Measurements from ENCODE around the gene LRPAP1.

The LRPAP1 gene

DNA sequence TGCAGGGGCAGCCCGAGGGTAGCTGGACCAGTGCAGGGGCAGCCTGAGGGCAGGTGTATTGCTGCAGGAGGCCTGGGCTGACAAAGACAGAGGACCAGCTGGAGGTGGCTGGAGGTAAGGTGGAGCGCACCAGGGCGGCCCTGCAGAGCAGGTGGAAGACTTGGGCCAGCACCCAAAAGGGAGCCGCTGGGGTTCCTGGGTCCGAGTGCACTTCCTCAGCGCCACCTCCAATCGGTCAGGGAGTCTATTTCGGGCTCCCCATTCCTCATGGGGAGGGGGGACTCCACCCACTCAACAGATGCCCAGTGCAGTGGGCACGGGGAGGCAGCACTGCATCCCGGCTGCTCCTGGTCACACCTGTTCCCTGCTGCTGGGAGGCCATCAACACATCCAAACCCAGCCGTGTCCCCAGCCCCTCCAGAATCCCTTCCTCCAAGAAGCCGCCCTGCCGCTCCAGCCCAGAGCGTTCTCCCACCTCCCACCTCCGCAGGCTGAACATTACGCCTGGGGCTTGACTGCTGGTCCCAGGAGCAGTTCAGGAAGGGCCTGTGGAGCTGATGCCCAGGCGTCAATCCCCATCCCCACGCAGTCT lies 1.5 kb downstream of the LRPAP1 start:
- no peak for ATAC-seq
- TF ChIP-seq, protein P1, sequence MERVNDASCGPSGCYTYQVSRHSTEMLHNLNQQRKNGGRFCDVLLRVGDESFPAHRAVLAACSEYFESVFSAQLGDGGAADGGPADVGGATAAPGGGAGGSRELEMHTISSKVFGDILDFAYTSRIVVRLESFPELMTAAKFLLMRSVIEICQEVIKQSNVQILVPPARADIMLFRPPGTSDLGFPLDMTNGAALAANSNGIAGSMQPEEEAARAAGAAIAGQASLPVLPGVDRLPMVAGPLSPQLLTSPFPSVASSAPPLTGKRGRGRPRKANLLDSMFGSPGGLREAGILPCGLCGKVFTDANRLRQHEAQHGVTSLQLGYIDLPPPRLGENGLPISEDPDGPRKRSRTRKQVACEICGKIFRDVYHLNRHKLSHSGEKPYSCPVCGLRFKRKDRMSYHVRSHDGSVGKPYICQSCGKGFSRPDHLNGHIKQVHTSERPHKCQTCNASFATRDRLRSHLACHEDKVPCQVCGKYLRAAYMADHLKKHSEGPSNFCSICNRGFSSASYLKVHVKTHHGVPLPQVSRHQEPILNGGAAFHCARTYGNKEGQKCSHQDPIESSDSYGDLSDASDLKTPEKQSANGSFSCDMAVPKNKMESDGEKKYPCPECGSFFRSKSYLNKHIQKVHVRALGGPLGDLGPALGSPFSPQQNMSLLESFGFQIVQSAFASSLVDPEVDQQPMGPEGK (CRISPR knock-in tag; IDR thresholded peaks at IDR 0.05; ENCODE audit: borderline replicate concordance), result no peak

DNA sequence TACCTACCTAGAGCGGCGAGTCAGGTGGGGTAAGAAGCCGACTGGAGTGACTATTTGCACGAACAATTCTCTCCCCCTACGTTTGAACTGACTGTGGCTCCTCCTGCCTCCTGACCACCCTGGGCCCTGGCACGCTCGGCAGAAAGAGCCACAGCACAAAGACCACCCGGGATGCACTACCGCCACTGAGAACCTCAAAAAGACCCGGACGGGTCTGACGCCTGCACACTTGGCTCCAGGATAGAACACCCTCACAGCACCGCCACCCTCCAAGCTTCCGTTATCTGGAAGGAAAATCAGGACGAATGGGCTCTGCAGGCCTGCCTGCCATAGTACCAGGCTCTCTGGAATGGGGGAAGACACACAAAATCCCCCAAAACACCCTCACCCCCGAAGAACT lies 2.2 kb downstream of the LRPAP1 start:
- no peak for TF ChIP-seq ZFP3 (CRISPR knock-in tag; IDR thresholded peaks at IDR 0.05)
- TF ChIP-seq, protein P2, sequence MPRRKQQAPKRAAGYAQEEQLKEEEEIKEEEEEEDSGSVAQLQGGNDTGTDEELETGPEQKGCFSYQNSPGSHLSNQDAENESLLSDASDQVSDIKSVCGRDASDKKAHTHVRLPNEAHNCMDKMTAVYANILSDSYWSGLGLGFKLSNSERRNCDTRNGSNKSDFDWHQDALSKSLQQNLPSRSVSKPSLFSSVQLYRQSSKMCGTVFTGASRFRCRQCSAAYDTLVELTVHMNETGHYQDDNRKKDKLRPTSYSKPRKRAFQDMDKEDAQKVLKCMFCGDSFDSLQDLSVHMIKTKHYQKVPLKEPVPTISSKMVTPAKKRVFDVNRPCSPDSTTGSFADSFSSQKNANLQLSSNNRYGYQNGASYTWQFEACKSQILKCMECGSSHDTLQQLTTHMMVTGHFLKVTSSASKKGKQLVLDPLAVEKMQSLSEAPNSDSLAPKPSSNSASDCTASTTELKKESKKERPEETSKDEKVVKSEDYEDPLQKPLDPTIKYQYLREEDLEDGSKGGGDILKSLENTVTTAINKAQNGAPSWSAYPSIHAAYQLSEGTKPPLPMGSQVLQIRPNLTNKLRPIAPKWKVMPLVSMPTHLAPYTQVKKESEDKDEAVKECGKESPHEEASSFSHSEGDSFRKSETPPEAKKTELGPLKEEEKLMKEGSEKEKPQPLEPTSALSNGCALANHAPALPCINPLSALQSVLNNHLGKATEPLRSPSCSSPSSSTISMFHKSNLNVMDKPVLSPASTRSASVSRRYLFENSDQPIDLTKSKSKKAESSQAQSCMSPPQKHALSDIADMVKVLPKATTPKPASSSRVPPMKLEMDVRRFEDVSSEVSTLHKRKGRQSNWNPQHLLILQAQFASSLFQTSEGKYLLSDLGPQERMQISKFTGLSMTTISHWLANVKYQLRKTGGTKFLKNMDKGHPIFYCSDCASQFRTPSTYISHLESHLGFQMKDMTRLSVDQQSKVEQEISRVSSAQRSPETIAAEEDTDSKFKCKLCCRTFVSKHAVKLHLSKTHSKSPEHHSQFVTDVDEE (CRISPR knock-in tag; IDR thresholded peaks at IDR 0.05), result no peak
- TF ChIP-seq BACH2 (CRISPR knock-in tag; IDR thresholded peaks at IDR 0.05; ENCODE audit: borderline replicate concordance), result no peak
- no peak for TF ChIP-seq ZC3H10 (CRISPR knock-in tag; IDR thresholded peaks at IDR 0.05)
- no peak for TF ChIP-seq CSDC2 (CRISPR knock-in tag; IDR thresholded peaks at IDR 0.05)
- TF ChIP-seq TCF4 (CRISPR knock-in tag; IDR thresholded peaks at IDR 0.05; ENCODE audit: borderline replicate concordance), result no peak
- TF ChIP-seq ZNF565 (CRISPR knock-in tag; conservative IDR thresholded peaks at IDR 0.05; ENCODE audit: low read depth), result no peak
- no peak for TF ChIP-seq OSR1 (CRISPR knock-in tag; IDR thresholded peaks at IDR 0.05)
- no peak for TF ChIP-seq PPARA (CRISPR knock-in tag; IDR thresholded peaks at IDR 0.05; ENCODE audit: borderline replicate concordance)
- TF ChIP-seq GLIS3 (CRISPR knock-in tag; IDR thresholded peaks at IDR 0.05), result no peak
- TF ChIP-seq, protein P3, sequence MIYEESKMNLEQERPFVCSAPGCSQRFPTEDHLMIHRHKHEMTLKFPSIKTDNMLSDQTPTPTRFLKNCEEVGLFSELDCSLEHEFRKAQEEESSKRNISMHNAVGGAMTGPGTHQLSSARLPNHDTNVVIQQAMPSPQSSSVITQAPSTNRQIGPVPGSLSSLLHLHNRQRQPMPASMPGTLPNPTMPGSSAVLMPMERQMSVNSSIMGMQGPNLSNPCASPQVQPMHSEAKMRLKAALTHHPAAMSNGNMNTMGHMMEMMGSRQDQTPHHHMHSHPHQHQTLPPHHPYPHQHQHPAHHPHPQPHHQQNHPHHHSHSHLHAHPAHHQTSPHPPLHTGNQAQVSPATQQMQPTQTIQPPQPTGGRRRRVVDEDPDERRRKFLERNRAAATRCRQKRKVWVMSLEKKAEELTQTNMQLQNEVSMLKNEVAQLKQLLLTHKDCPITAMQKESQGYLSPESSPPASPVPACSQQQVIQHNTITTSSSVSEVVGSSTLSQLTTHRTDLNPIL (CRISPR knock-in tag; IDR thresholded peaks at IDR 0.05; ENCODE audit: low read depth), result no peak
- TF ChIP-seq ESRRG (CRISPR knock-in tag; IDR thresholded peaks at IDR 0.05), result no peak
- TF ChIP-seq, protein P4, sequence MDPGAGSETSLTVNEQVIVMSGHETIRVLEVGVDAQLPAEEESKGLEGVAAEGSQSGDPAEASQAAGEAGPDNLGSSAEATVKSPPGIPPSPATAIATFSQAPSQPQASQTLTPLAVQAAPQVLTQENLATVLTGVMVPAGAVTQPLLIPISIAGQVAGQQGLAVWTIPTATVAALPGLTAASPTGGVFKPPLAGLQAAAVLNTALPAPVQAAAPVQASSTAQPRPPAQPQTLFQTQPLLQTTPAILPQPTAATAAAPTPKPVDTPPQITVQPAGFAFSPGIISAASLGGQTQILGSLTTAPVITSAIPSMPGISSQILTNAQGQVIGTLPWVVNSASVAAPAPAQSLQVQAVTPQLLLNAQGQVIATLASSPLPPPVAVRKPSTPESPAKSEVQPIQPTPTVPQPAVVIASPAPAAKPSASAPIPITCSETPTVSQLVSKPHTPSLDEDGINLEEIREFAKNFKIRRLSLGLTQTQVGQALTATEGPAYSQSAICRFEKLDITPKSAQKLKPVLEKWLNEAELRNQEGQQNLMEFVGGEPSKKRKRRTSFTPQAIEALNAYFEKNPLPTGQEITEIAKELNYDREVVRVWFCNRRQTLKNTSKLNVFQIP (CRISPR knock-in tag; IDR thresholded peaks at IDR 0.05; ENCODE audit: borderline replicate concordance, low read depth), result no peak
- TF ChIP-seq, protein P1 (CRISPR knock-in tag; IDR thresholded peaks at IDR 0.05; ENCODE audit: borderline replicate concordance), result no peak
- TF ChIP-seq, protein P5, sequence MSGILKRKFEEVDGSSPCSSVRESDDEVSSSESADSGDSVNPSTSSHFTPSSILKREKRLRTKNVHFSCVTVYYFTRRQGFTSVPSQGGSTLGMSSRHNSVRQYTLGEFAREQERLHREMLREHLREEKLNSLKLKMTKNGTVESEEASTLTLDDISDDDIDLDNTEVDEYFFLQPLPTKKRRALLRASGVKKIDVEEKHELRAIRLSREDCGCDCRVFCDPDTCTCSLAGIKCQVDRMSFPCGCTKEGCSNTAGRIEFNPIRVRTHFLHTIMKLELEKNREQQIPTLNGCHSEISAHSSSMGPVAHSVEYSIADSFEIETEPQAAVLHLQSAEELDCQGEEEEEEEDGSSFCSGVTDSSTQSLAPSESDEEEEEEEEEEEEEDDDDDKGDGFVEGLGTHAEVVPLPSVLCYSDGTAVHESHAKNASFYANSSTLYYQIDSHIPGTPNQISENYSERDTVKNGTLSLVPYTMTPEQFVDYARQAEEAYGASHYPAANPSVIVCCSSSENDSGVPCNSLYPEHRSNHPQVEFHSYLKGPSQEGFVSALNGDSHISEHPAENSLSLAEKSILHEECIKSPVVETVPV (CRISPR knock-in tag; IDR thresholded peaks at IDR 0.05), result no peak
- TF ChIP-seq ZNF70 (CRISPR knock-in tag; IDR thresholded peaks at IDR 0.05), result no peak
- no peak for TF ChIP-seq ARNTL (CRISPR knock-in tag; IDR thresholded peaks at IDR 0.05; ENCODE audit: borderline replicate concordance, low read depth)
- TF ChIP-seq ZNF8 (CRISPR knock-in tag; IDR thresholded peaks at IDR 0.05), result no peak
- TF ChIP-seq ISL1 (CRISPR knock-in tag; IDR thresholded peaks at IDR 0.05), result no peak
- ATAC-seq, result no peak

DNA sequence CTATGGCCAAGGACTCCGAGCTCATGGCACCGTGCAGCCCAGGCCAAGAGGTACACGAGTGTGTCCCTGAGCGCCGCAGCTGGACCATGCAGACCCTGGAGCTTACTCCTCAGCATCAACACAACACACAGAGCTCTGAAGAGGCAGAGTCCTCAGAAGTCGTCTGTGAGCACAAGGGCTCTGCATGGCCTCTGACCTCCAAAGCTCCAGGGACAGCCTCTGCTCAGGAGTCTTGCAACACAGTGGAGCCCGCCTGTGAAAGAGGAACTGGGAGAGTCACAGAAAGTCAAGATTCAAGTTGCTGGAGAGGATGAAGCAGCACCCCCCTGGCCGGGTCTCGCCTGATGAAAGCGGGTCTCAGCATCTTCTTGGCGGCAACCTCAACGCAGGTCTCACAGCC lies 2.9 kb downstream of the LRPAP1 start:
- no peak for ATAC-seq
- TF ChIP-seq, protein P3 (CRISPR knock-in tag; IDR thresholded peaks at IDR 0.05; ENCODE audit: low read depth), result no peak
- no peak for TF ChIP-seq ZC3H10 (CRISPR knock-in tag; IDR thresholded peaks at IDR 0.05)
- TF ChIP-seq, protein P1 (CRISPR knock-in tag; IDR thresholded peaks at IDR 0.05; ENCODE audit: borderline replicate concordance), result no peak
- no peak for TF ChIP-seq RARB (CRISPR knock-in tag; IDR thresholded peaks at IDR 0.05)
- no peak for TF ChIP-seq PPARA (CRISPR knock-in tag; IDR thresholded peaks at IDR 0.05; ENCODE audit: borderline replicate concordance)
- no peak for TF ChIP-seq ESRRG (CRISPR knock-in tag; IDR thresholded peaks at IDR 0.05)
- no peak for TF ChIP-seq SNAI2 (CRISPR knock-in tag; IDR thresholded peaks at IDR 0.05)
- no peak for TF ChIP-seq TCF4 (CRISPR knock-in tag; IDR thresholded peaks at IDR 0.05; ENCODE audit: borderline replicate concordance)
- TF ChIP-seq ZNF8 (CRISPR knock-in tag; IDR thresholded peaks at IDR 0.05), result no peak
- TF ChIP-seq ZNF70 (CRISPR knock-in tag; IDR thresholded peaks at IDR 0.05), result no peak
- TF ChIP-seq, protein P5 (CRISPR knock-in tag; IDR thresholded peaks at IDR 0.05), result no peak
